Vagina (tissue), 2 donors: ENCODE measurements around the gene IQSEC1. TPM values are rescaled to one million over a fixed set of nuclear protein-coding genes. Genes with fewer than 3 reads are reported as not detected.

Experiments
- DNase-seq, 2 donors: peaks; one replicate each; pipeline ENCODE4 v3.0.0-alpha.2; 2017; ENCODE audit errors: extremely low spot score in 2 of 2
- H3K27ac ChIP-seq: fragments of 200-600 bp; sonication (generic); one replicate; pipeline ENCODE4 v1.5.1; 2019
- H3K27me3 ChIP-seq: fragments of 200-600 bp; sonication (generic); one replicate; pipeline ENCODE4 v1.5.1; 2019
- H3K36me3 ChIP-seq, 2 donors: fragments of 200-600 bp; sonication (generic); one replicate each; pipeline ENCODE4 v1.5.1; 2017 to 2019
- H3K4me1 ChIP-seq: fragments of 200-600 bp; sonication (generic); one replicate; pipeline ENCODE4 v1.5.1; 2019
- H3K4me3 ChIP-seq, 2 donors: fragments of 200-600 bp; sonication (generic); 1 replicate in 1 of 2; 2 replicates in 1 of 2; pipeline ENCODE4 v1.5.1; 2016 to 2019
- H3K9me3 ChIP-seq: fragments of 200-600 bp; sonication (generic); one replicate; pipeline ENCODE4 v1.5.1; 2019
- POLR2A ChIP-seq, 2 donors: fragments of 450-650 bp; IDR thresholded peaks; one replicate each; pipeline ENCODE4 v1.6.1; 2017; ENCODE audit warnings: antibody characterized with exemption in 2 of 2, mild to moderate bottlenecking in 2 of 2, moderate library complexity in 2 of 2
- POLR2AphosphoS5 ChIP-seq, 2 donors: sonication (generic); formaldehyde crosslinking; IDR thresholded peaks; one replicate each; pipeline ENCODE4 v1.9.0; 2017; ENCODE audit warnings: antibody characterized with exemption in 2 of 2, mild to moderate bottlenecking in 2 of 2, low read depth in 1 of 2; ENCODE audit not compliant: insufficient read depth in 1 of 2
- intact Hi-C: fragments of 100-400 bp; cut with DNase I; formaldehyde crosslinking; loops from one replicate; pipeline ENCODE4 v1.15.1; 2023
- total RNA-seq: library from RNA; depleted of rRNA; stranded (reverse); fragments of >200 nt; gene quantifications from one replicate; pipeline ENCODE4 v1.2.3, GENCODE V29; 2016
- TF ChIP-seq, protein P1 (sequence below), 3 experiments: fragments of 450-650 bp in 2 of 3; fragments of 200-600 bp in 1 of 3; sonication (generic) in 1 of 3; IDR thresholded peaks; one replicate each; pipeline ENCODE4 v1.5.1; 2017 to 2019; ENCODE audit warnings: antibody characterized with exemption in 3 of 3, mild to moderate bottlenecking in 2 of 3, moderate library complexity in 2 of 3

Gene IQSEC1
- total RNA-seq, 1 donor from 2014 or later: 34.9 TPM

DNA sequence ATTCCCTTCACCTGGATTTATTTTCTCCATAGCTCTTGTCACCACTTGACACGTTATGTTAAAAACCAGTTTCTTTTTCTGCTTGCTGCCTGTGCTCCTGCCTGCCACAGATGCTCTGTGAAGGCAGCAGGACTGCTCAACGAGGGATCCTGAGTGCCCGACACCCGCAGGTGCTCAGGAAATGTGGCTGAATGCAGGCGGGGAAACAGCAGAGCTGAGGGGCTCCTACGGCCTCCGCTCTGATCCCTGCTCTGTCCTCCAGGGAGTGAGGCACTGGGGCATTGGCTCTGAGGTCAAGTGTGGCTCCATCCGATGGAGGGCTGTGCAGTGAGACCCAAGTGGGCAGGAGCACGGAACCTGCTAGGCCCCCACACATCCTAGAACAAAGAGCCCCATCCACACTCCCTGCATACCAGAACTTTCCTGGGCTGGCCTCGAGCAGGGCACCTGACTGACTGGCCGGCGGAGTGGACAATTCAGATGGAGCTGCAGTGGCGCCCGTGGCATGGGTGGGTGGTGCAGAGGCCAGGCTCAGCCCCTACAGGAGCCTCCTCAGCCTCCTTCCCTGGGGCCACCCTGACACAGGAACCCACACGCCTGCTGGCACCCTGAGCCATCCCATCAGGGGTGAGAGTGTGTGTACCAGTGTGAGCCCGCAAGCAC, 27.9 kb downstream of the IQSEC1 start:
- Histone ChIP-seq H3K27ac (no peak overlapping the region), H3K4me3 (no peak overlapping the region), H3K9me3 (no peaks in the 10 kb centered on the region), H3K36me3 (no peaks in the 10 kb centered on the region), H3K27me3 (no peaks in the 10 kb centered on the region), H3K4me1 (no peaks in the 10 kb centered on the region)
- DNase-seq: no peak
- TF ChIP-seq POLR2A (IDR thresholded peaks at IDR 0.05): no peak
- TF ChIP-seq, protein P1, sequence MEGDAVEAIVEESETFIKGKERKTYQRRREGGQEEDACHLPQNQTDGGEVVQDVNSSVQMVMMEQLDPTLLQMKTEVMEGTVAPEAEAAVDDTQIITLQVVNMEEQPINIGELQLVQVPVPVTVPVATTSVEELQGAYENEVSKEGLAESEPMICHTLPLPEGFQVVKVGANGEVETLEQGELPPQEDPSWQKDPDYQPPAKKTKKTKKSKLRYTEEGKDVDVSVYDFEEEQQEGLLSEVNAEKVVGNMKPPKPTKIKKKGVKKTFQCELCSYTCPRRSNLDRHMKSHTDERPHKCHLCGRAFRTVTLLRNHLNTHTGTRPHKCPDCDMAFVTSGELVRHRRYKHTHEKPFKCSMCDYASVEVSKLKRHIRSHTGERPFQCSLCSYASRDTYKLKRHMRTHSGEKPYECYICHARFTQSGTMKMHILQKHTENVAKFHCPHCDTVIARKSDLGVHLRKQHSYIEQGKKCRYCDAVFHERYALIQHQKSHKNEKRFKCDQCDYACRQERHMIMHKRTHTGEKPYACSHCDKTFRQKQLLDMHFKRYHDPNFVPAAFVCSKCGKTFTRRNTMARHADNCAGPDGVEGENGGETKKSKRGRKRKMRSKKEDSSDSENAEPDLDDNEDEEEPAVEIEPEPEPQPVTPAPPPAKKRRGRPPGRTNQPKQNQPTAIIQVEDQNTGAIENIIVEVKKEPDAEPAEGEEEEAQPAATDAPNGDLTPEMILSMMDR (IDR thresholded peaks at IDR 0.05): no peak
- no peak for TF ChIP-seq POLR2AphosphoS5 (IDR thresholded peaks at IDR 0.05; ENCODE audit: insufficient read depth in 1 of 2, low read depth in 1 of 2)
- intact Hi-C loops: no loop called here

DNA sequence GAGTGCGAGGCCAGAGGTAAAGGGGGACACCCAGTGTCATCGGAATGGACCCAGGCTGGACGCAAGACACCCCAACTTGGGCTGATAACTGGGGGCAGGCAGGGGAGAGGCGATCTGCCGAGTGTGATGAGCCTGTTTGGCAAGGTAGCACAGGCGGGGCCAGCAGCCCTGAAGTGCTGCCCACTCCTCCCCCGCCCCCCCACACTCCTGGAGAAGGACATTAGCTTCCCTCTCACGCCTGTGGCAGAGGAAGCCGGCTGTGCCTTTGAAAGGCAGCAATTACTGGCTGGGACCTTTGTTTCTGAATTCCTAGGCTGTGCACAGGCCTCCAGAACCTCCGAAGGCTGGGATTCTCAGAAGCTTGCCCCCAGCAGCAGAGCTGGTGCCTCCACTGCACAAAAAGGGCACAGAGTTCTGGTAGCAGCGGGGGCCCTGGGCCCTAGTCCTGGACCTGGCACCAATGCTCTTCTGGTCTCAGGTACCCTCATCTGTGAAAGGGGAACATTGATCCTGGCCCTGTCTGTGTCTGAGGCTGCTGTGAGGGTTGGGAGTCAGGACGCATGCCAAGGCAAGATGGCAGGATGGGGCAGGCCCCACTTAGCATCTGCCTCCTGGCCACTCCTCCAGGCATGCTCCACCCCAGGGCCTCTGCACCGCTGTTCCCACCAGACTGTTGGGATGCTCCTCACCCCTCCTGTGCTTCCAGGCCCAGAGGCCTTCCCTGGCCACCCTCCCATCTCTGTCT, 28.6 kb downstream of the IQSEC1 start:
- Histone ChIP-seq H3K36me3 (no peaks in the 10 kb centered on the region), H3K27ac (no peak overlapping the region), H3K4me3 (no peak overlapping the region), H3K9me3 (no peaks in the 10 kb centered on the region), H3K4me1 (no peaks in the 10 kb centered on the region), H3K27me3 (no peaks in the 10 kb centered on the region)
- TF ChIP-seq, protein P1 (IDR thresholded peaks at IDR 0.05): no peak
- no peak for TF ChIP-seq POLR2A (IDR thresholded peaks at IDR 0.05)
- DNase-seq: no peak
- intact Hi-C loops: no loop called here

DNA sequence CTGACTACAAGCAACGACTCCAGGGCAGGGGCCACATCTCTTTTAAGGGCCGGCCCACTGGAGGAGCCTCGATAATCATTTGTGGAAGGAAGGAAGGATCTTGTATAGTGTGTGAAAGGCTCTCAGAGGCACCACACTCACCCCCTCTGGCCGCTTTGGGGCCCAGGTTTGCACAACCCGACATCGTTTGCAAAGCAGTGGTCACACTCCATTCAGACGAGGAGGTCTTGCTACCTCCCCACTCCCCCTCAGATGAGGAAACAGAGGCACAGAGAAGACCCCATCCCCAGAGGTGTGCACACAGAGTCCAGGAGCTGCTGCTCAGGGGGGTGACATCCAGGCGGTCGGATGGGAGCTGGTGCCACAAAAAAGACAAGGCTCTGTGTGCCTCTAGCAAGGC, 29.6 kb downstream of the IQSEC1 start:
- TF ChIP-seq POLR2AphosphoS5 (IDR thresholded peaks at IDR 0.05; ENCODE audit: insufficient read depth in 1 of 2, low read depth in 1 of 2): no peak
- TF ChIP-seq, protein P1 (IDR thresholded peaks at IDR 0.05): no peak
- intact Hi-C loops: no loop called here
- H3K4me3 ChIP-seq: no peak overlapping the region
- no peaks in the 10 kb centered on the region for H3K4me1 ChIP-seq
- no peaks in the 10 kb centered on the region for H3K27me3 ChIP-seq
- no peak for DNase-seq
- no peaks in the 10 kb centered on the region for H3K36me3 ChIP-seq
- no peak overlapping the region for H3K27ac ChIP-seq
- no peaks in the 10 kb centered on the region for H3K9me3 ChIP-seq

DNA sequence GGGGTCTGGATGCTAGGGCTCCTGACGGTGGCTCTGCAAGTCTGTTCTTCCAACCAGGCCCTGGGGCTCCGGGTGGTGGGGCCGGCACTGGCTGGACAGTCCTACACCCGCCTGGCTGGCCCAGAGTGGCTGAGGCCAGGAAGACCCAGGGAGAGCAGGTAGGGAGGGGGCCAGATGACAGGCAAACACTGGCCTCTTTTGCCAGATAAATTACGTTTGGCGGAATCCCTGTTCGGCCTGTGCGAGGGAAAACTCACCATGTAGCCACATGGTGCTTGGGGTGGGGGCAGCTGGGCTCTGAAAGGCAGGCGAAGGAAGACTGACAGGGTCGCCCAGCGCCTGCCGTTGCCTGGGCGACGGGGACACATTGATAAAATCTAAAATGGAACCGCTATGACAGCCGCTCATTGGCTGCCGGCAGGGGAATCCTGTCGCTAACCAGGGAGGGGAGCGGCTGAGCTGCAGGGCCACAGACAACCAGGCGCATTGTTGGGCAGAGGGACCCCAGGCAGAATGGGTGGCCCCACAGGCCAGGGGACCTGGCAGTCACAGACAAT, 30.4 kb downstream of the IQSEC1 start:
- Histone ChIP-seq H3K27ac (no peak overlapping the region), H3K36me3 (no peaks in the 10 kb centered on the region), H3K4me3 (no peak overlapping the region), H3K9me3 (no peaks in the 10 kb centered on the region), H3K4me1 (no peaks in the 10 kb centered on the region), H3K27me3 (no peaks in the 10 kb centered on the region)
- TF ChIP-seq POLR2AphosphoS5 (IDR thresholded peaks at IDR 0.05; ENCODE audit: insufficient read depth in 1 of 2, low read depth in 1 of 2) (no peak), POLR2A (IDR thresholded peaks at IDR 0.05) (no peak)
- TF ChIP-seq, protein P1 (IDR thresholded peaks at IDR 0.05): no peak
- intact Hi-C loops: no loop called here
- DNase-seq: no peak
